ENCODE results near the gene LRP8. TPM values are rescaled to one million over a fixed set of nuclear protein-coding genes. Genes with fewer than 3 reads are reported as not detected.

Gene LRP8
- total and polyA plus RNA-seq, 2 donors (not counting 1 experiment from before 2014, with no cell fraction given), result 7.8 to 9.4 TPM

DNA sequence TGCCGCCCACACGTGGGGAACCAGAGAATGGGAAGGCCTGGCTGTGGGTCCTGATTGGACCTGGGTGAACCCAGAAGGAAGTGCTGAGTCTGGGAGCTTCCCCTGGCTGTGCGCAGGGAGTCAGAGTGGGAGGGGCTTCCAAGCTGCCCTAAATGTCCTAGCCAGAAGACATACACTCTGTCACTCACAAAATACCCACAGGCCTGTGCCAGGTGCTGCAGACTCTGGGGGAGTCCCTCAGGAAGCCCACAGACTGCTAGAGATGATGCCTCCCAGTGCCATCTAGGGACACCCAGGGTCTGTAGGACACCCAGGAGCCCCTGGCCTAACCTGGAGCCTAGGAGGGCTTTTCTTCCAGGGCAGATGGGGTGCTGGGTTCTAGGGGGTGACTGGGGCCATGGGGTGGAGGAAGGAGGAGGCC is 33.7 kb upstream of the LRP8 start:
- intact Hi-C loops (cut with micrococcal nuclease), result no loop called here
- DNase-seq, result no peak
- 87% methylated on average over 2 of the region's 3 CpGs for WGBS (ENCODE audit: insufficient coverage)

DNA sequence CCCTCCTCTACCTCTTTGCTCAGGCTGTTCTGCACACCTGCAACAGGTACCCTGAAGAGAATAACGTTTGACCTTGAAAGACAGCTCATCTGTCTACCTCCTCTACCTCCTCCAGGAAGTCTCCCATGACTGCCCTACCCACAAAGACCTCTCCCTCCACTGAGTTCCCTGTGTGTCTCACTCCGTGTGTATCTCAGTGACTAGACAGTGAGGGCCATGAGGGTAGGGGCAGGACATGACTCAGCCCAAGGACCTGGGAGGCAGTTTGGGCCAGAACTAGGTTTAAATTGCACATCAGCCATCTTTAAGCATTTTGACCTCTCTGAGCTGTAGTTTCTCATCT is 32.0 kb upstream of the LRP8 start:
- no peak overlapping the region for H2AFZ ChIP-seq (ENCODE audit: insufficient read depth, low read depth, low read length, poor library complexity, severe bottlenecking)
- Mint-ChIP-seq H3K27me3 (peaks cover 5% of the 10 kb centered on the region), H3K27ac (no peak overlapping the region), H3K4me1 (peaks cover 8% of the 10 kb centered on the region), H3K9me3 (ENCODE audit: insufficient read depth) (peaks cover 8% of the 10 kb centered on the region), H3K4me3 (no peak overlapping the region)
- H3K79me2 ChIP-seq (ENCODE audit: control insufficient read depth, insufficient read depth, low read length), result peaks cover 7% of the 10 kb centered on the region
- no peak overlapping the region for H3K4me2 ChIP-seq (replicated peaks; ENCODE audit: low read depth, low read length, poor library complexity, severe bottlenecking)
- H3K4me3 ChIP-seq (ENCODE audit: control extremely low read depth in 1 of 5, extremely low read depth in 1 of 5, insufficient read depth in 1 of 5, low read depth in 2 of 5, low read length in 4 of 5), result no peak overlapping the region
- POLR2A ChIA-PET, result no interaction called here
- no peak for TF ChIP-seq CTCF (IDR thresholded peaks at IDR 0.05)
- TF ChIP-seq EZH2 (IDR thresholded peaks at IDR 0.05; ENCODE audit: borderline replicate concordance, insufficient read depth, low read depth, low read length, poor library complexity, severe bottlenecking), result no peak
- H3K9ac ChIP-seq (ENCODE audit: low read length), result no peak overlapping the region
- ATAC-seq (ENCODE audit: low read depth) (no peak), DNase-seq (no peak)
- peaks cover 0 to under 1% of the 10 kb centered on the region in 2 donors for H3K4me1 ChIP-seq (ENCODE audit: control insufficient read depth in 2 of 2, insufficient read depth in 2 of 2, low read length in 2 of 2)
- H3K27ac ChIP-seq (ENCODE audit: low read length in 2 of 2), result no peak overlapping the region
- CTCF ChIA-PET, result interaction anchor here (0.8 to 0.9 kb wide), 2 partner anchors 40 to 82 kb away, joined by 3 read pairs; no protein-coding TSS in a partner anchor
- intact Hi-C loops (cut with micrococcal nuclease), result no loop called here
- peaks cover 0 to 2% (median 0%) of the 10 kb centered on the region in 4 experiments for H3K27me3 ChIP-seq (replicated peaks in 1 of 4; ENCODE audit: control extremely low read depth in 1 of 4, control insufficient read depth in 3 of 4, insufficient read depth in 4 of 4, low read length in 3 of 4)
- peaks cover 0 to 3% of the 10 kb centered on the region in 2 experiments for H3K36me3 ChIP-seq (replicated peaks in 1 of 2; ENCODE audit: control extremely low read depth in 1 of 2, control insufficient read depth in 1 of 2, extremely low read depth in 1 of 2, insufficient read depth in 2 of 2, low read length in 1 of 2)
- WGBS (ENCODE audit: insufficient coverage), result 57% methylated on average over 1 of the region's 2 CpGs
- H3K9me3 ChIP-seq (ENCODE audit: control extremely low read depth in 1 of 3, control insufficient read depth in 2 of 3, insufficient read depth in 1 of 3, low read length in 2 of 3), result peaks cover 3 to 22% (median 13%) of the 10 kb centered on the region in 3 donors
- H4K20me1 ChIP-seq (ENCODE audit: control insufficient read depth, insufficient read depth, low read length, poor library complexity, severe bottlenecking), result peaks cover 11% of the 10 kb centered on the region

More for the DNA sequence above, 33.7 kb upstream of the LRP8 start:
- Histone ChIP-seq H3K4me1 (ENCODE audit: control insufficient read depth in 2 of 2, insufficient read depth in 2 of 2, low read length in 2 of 2) (peaks cover 12 to 17% of the 10 kb centered on the region in 2 donors), H3K27me3 (replicated peaks in 1 of 4; ENCODE audit: control extremely low read depth in 1 of 4, control insufficient read depth in 3 of 4, insufficient read depth in 4 of 4, low read length in 3 of 4) (peaks cover 0 to 2% (median 0%) of the 10 kb centered on the region in 4 experiments), H3K9ac (ENCODE audit: low read length) (no peak overlapping the region), H3K4me3 (ENCODE audit: control extremely low read depth in 1 of 5, extremely low read depth in 1 of 5, insufficient read depth in 1 of 5, low read depth in 2 of 5, low read length in 4 of 5) (no peak overlapping the region), H3K79me2 (ENCODE audit: control insufficient read depth, insufficient read depth, low read length) (peaks cover 21% of the 10 kb centered on the region), H4K20me1 (ENCODE audit: control insufficient read depth, insufficient read depth, low read length, poor library complexity, severe bottlenecking) (peaks cover 11% of the 10 kb centered on the region), H3K27ac (ENCODE audit: low read length in 2 of 2) (no peak overlapping the region), H2AFZ (ENCODE audit: insufficient read depth, low read depth, low read length, poor library complexity, severe bottlenecking) (no peak overlapping the region), H3K36me3 (replicated peaks in 1 of 2; ENCODE audit: control extremely low read depth in 1 of 2, control insufficient read depth in 1 of 2, extremely low read depth in 1 of 2, insufficient read depth in 2 of 2, low read length in 1 of 2) (peaks cover 0 to 3% of the 10 kb centered on the region in 2 experiments), H3K9me3 (ENCODE audit: control extremely low read depth in 1 of 3, control insufficient read depth in 2 of 3, insufficient read depth in 1 of 3, low read length in 2 of 3) (peaks cover 3 to 22% (median 9%) of the 10 kb centered on the region in 3 donors), H3K4me2 (replicated peaks; ENCODE audit: low read depth, low read length, poor library complexity, severe bottlenecking) (no peak overlapping the region)
- ChIA-PET POLR2A (no interaction called here), CTCF (no interaction called here)
- Mint-ChIP-seq H3K27ac (no peak overlapping the region), H3K4me3 (no peak overlapping the region), H3K27me3 (peaks cover 5% of the 10 kb centered on the region), H3K9me3 (ENCODE audit: insufficient read depth) (peaks cover 8% of the 10 kb centered on the region), H3K4me1 (peaks cover 24% of the 10 kb centered on the region)
- no peak for ATAC-seq (ENCODE audit: low read depth)
- TF ChIP-seq CTCF (IDR thresholded peaks at IDR 0.05) (no peak), EZH2 (IDR thresholded peaks at IDR 0.05; ENCODE audit: borderline replicate concordance, insufficient read depth, low read depth, low read length, poor library complexity, severe bottlenecking) (no peak)

Data from B cell (primary cell).